ENCODE results near the gene COMMD2.
A peak's percentile ranks its signal among the peaks of the same experiment; 100 is the strongest.

Gene COMMD2

DNA sequence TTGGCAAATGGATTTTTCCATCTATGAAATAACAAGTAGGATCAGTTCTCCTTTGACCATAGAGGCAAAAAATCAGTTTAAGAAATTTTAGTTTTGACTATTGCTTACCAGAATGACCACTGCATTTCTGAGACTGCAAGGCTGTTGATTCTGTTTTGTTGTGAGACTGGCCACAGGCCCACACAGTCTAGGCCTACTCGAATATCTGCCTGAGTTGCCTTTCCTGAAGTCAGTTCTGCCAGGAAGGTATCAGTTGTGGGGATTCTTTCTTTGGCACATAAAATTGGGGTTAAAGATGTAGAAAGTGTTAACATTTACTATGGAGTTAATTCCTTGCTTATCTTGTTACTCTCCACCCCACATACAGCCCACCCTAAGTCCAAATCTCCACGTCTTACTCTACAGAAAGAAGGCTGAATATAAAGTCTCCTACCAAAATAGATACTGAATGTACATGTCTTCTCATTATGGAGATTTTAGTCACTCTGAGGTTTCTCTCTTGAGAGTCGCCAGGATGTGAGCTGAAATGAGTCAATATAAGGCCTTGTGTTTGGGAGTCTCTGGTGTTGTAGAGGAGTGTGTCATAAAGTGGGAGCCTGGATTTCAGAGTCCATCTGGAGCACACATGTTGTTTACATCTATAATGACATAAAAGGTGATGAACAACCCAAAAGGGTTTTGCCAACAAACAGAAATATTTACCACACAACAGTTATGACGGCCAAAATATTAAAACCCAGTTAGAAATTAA is 49.4 kb downstream of the COMMD2 start:
- DNase-seq (ENCODE audit: low spot score), result no peak

- DNase-seq (ENCODE audit: low spot score), result peak; percentile 4
Measured at GRCh38 chr3:149701977-149702350, 50.3 kb downstream of the COMMD2 start.

DNA sequence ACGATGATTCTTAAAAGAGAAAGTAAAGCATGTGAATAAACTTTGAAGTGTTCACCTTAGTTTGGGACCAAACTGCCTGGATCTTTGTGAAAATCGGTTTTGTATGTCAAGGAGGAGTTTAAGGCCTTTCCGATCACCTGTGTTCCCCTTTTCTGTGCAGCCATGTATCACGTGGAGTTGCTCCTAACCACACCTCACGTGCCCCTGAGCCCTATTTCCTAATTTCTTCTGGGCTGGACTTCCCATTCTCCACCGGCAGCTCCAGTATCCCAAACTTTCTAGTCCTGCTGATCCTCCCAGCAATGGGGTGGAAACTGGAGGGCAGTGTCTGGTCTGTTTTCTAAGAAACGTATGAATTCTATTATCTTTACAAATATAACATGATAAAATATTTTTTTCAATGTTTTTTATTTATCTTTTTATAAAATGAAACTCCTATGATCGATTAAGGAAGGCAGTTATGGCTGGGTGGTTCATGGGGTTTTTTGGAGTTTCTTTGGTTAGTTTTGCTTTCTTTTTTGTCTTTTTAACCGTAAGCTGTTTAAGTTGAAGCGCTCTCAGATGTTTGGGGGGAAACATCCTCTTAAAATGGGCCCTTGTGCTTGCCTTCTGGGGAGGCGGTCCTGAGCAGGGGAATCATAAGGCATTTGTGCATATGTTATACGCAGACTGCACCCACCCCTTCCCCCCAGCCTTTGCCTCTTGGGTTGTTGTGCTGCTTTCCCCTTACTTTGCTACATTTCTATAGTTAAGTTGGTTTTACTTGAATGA is 50.9 kb downstream of the COMMD2 start:
- DNase-seq (ENCODE audit: low spot score), result peak; percentile 25

Data from CD4-positive, alpha-beta T cell treated with Interleukin-15 for 4 hours (primary cell).